Fibroblast of the aortic adventitia (primary cell): ENCODE results near the gene GNG2. TPM values are rescaled to one million over a fixed set of nuclear protein-coding genes. Genes with fewer than 3 reads are reported as not detected.

ENCODE experiments used
- DNase-seq: peaks from one replicate; pipeline ENCODE4 v3.0.0-alpha.2; 2010; ENCODE audit warnings: low read depth
- H3K4me3 ChIP-seq: 2 replicates; pipeline ENCODE4 v1.5.1; 2011; ENCODE audit warnings: low read depth, mild to moderate bottlenecking, control low read depth, low read length, moderate library complexity
- CTCF ChIP-seq: IDR thresholded peaks from 2 replicates; pipeline ENCODE4 v1.5.1; 2011; ENCODE audit warnings: mild to moderate bottlenecking, low read length, control low read depth, inconsistent platforms; ENCODE audit not compliant: insufficient read depth
- total RNA-seq: library from RNA; depleted of rRNA; stranded (reverse); fragments of >200 nt; gene quantifications from 2 replicates; pipeline ENCODE4 v1.2.3, GENCODE V29; 2012; ENCODE audit warnings: low replicate concordance

The GNG2 gene
- total RNA-seq, 1 donor, result 15.7 TPM

- DNase-seq, result no peak
- H3K4me3 ChIP-seq, result no peak overlapping the region
- TF ChIP-seq CTCF, result no peak
Measured at GRCh38 chr14:51881636-51882035, 21.2 kb downstream of the GNG2 start.

GRCh38 chr14:51883232-51883631 is 22.8 kb downstream of the GNG2 start:
- no peak for DNase-seq
- no peak for TF ChIP-seq CTCF
- no peak overlapping the region for H3K4me3 ChIP-seq

GRCh38 chr14:51884086-51884927 is 23.9 kb downstream of the GNG2 start:
- H3K4me3 ChIP-seq, result no peak overlapping the region
- DNase-seq, result peak; percentile 32
- TF ChIP-seq CTCF, result no peak

GRCh38 chr14:51889851-51890250 is 29.4 kb downstream of the GNG2 start:
- no peak for TF ChIP-seq CTCF
- no peak overlapping the region for H3K4me3 ChIP-seq
- no peak for DNase-seq

GRCh38 chr14:51894250-51894649 is 33.8 kb downstream of the GNG2 start:
- no peak for TF ChIP-seq CTCF
- DNase-seq, result no peak
- H3K4me3 ChIP-seq, result no peak overlapping the region

- no peak overlapping the region for H3K4me3 ChIP-seq
- no peak for DNase-seq
- TF ChIP-seq CTCF, result no peak
Measured at GRCh38 chr14:51895375-51895774, 35.0 kb downstream of the GNG2 start.
